Activated gamma-delta T cell (primary cell): ENCODE data around the gene FUBP1.
"Not testable (repeated sequence)": the region's sequence is repeated elsewhere in the genome, so short reads cannot be mapped to it uniquely, and the experiment has no call there.

Experiments used
- DNase-seq: peaks from one replicate; lab custom pipeline; 2025; lab: John Stamatoyannopoulos, UW
- total RNA-seq, 2 donors: gene quantifications; one replicate each; lab custom pipeline; 2026; lab: John Stamatoyannopoulos, UW

FUBP1 gene, protein sequence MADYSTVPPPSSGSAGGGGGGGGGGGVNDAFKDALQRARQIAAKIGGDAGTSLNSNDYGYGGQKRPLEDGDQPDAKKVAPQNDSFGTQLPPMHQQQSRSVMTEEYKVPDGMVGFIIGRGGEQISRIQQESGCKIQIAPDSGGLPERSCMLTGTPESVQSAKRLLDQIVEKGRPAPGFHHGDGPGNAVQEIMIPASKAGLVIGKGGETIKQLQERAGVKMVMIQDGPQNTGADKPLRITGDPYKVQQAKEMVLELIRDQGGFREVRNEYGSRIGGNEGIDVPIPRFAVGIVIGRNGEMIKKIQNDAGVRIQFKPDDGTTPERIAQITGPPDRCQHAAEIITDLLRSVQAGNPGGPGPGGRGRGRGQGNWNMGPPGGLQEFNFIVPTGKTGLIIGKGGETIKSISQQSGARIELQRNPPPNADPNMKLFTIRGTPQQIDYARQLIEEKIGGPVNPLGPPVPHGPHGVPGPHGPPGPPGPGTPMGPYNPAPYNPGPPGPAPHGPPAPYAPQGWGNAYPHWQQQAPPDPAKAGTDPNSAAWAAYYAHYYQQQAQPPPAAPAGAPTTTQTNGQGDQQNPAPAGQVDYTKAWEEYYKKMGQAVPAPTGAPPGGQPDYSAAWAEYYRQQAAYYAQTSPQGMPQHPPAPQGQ
- 258 to 271 reads per million in 2 donors for total RNA-seq

DNA sequence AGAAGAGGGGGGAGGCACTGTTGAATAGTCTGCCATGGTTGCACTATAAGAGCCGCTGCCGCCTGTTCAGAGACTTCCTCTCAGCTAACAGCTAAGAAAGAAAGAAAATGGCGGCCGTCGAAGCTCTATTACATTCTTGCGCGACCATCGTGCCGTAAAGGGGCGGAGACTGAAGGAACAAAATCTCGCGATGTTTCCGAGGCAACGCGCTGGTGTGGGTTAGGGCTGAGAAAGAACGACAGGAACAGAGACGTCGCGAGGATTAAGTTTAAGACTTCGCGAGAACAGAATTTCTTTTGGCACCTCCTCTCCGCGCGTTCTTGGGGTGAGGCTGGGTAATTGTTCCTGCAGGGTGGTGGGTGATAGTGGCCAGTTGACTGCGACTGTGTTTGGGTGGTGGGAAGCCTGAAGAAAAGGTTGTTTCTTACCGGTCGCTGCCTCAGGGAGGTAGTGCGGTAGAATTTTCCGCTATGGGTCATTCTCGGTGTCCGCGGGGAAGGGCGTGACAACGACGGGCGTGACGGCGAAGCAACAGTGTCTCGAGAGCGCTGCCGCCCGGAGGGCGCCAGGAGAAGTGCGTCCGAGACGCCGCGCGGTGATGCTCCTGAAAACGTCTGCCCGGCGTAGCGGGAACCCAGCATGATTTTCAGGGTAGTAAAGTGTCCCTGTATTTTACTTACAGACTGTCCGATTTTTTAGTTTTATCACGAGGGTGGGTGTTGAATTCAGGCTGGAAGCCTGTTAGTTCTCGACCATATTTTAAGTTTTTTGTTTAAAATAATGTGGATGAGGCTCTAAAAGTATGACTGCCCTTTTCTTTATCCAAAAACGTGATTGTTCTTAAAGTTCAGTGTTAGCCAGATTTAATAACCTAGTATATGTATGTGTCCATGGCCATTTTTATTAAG is at the start of gene FUBP1:
Gene FUBP1 (minus strand): TSS at position 104 of the 908 bp plus-strand sequence. CDS start 68 bp downstream, at position 36.
- DNase-seq: peak; percentile 64

DNA sequence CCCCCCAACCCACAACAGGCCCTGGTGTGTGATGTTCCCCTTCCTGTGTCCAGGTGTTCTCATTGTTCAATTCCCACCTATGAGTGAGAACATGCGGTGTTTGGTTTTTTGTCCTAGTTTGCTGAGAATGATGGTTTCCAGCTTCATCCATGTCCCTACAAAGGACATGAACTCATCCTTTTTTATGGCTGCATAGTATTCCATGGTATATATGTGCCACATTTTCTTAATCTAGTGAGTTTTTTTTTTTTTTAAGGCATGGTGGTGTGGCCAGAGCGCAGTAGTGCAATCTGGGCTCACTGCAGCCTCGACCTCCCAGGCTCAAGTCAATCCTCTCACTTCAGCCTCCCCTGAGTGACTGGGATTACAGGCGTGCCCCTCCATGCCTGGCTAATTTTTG is 42.3 kb upstream of the FUBP1 start:
- not testable (repeated sequence) for DNase-seq

GRCh38 chr1:78019024-78019423 is 40.2 kb upstream of the FUBP1 start:
- DNase-seq: no peak

GRCh38 chr1:78015148-78015547 is 36.3 kb upstream of the FUBP1 start:
- no peak for DNase-seq

- no peak for DNase-seq
Measured at GRCh38 chr1:78011050-78011449, 32.2 kb upstream of the FUBP1 start.

DNA sequence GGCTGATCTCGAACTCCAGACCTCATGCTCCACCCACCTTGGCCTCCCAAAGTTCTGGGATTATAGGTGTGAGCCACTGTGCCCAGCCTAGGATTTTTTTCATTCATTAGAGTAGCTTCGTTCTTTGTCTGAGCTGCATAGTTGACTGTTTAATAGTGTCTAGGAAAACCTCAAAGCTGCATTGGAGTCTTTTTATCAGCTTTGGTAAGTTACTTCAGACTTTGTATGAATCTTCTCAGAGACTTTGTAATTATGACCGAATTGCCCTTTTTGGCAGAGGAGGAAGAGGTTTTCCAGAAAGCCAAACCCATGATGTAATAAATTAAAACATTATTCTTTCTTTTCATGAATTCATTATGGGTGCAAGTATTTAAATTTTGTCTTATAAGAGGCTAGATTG is 31.0 kb upstream of the FUBP1 start:
- DNase-seq: no peak

- no peak for DNase-seq
Measured at GRCh38 chr1:78009276-78009675, 30.4 kb upstream of the FUBP1 start.

DNA sequence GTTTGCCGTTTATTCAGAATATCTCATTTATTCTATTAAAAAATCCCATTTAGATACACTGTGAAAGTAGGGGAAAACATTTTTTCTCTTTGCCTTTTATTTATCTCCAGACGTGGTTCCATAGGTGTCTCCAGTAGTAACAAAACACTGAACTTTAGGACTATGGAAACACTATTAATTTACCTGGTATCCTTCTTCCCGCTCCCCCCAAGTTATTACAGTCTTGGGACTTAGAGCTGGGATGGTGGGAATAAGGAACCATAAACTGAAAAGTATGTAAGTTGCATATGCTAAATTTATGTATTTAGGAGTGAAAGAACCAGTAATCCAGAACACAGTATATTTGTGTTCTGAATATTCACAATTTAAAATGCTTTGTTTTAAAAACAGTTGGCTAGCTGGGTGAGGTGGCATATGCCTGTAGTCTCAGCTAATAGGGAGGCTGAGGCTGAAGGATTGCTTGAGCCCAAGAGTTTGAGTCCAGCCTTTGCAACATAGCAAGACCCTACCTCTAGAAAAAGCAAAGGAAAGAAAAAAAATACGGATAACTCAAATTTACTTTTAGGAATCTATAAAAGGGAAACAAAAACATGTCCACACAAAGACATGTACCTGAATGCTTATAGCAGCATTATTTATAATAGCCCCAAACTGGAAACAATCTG is 28.9 kb upstream of the FUBP1 start:
- no peak for DNase-seq

- no peak for DNase-seq
Measured at GRCh38 chr1:78006521-78006920, 27.6 kb upstream of the FUBP1 start.

DNA sequence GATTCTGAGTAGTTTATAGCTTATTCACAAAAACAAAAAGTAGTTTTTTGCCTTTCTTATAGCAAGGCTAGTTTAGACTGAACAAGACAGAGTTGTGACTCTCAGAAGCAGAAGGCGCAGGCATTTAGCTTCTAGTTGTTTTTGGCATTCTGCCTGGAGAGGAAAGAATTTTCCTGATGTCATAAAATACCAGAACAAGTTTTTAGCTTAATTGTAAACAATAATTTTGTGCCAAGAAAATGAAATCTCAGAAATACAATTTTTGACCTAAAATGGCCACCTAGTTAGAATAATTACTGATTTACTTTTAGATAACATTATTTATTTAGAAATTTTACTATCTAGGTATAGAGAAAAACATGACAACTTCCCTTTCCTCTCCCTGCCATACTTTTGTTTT is 26.9 kb upstream of the FUBP1 start:
- DNase-seq: no peak

- DNase-seq: no peak
Measured at GRCh38 chr1:78005448-78005722, 26.5 kb upstream of the FUBP1 start.

GRCh38 chr1:78004719-78005447 is 26.0 kb upstream of the FUBP1 start, which contains the start of gene DNAJB4:
Gene DNAJB4 (plus strand): TSS chr1:78004939. CDS start chr1:78005111, 172 bp downstream.
- no peak for DNase-seq

DNA sequence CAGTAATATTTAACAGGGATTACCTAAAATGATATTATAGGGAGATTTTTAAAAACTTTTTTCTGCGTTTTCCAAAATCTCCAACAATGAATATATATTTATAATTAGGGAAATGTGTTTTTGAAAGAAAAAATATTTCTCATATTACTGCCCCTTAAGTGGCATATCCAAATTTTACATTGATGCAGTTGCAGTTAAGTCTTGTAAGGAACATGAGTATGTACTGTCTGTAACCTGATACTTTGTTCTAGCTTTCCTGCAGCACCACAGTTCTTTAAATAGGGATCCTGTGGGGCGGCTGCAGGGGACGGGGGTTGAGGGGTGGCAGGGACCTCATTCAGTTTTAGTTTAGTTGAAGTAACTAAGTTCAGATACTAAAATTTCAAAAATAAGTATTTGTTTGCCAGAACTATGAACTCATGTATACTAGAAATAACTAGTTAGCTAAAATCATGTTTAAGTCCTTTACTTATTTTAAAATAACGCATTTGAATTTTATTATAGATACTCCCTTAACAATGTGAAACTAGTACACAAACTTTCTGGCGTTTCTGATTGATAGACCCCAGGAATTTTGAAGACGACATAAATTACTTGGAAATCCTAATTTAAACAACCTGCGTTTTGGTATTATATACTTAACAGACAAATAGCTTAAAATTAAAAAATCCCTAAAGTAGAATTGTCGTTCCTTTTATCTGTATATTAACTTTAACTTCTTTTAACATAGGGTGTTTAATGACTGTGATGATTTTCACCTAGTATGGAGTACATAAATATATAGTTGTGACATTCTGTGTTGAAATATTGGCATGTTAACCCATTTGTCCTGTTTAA is 25.2 kb upstream of the FUBP1 start:
- no peak for DNase-seq

DNA sequence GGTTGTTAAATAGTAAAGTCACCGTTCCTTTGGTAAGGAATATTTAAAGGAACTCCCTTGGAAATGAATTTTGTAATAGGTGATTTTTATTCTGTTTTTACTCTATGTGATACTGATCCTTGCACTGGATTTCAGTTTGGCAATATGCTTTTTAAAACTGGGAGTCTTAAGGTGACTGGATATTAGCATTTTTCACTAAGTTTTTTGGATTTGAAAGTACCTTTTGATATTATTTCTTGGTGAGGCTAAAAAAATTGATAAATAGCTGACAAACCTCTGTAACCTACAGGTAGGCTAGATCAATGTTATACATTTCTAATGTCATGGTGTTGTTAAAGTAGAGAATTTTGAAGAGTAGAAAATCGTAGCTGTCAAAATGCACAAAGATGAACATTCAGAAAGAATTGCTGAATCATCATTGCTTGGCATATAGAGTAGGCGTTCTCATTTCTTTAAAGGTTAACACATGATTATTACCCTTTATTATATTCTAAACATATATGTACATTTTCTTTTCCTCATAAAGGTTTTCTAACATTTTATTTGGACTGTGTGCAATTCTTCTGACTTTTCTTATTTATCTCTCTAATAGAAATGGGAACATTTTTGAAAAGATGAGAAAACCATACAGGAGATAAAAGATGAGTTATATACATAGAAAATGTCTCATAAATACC is 24.3 kb upstream of the FUBP1 start:
- DNase-seq: no peak

DNA sequence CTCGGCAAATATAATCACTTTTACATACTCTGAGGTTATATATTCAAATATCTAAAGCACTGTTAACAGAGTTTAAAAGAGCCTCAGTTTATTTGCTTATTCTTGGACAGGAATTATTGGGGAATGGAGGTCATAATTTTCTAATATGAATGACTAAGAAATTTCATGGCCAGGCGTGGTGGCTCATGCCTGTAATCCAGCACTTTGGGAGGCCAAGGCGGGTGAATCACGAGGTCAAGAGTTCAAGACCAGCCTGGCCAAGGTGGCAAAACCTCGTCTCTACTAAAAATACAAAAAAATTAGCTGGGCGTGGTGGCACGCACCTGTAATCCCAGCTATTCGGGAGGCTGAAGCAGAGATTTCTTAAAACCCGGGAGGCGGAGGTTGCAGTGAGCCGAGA is 21.7 kb upstream of the FUBP1 start:
- not testable (repeated sequence) for DNase-seq

GRCh38 chr1:77996734-77997133 is 17.9 kb upstream of the FUBP1 start:
- DNase-seq: no peak

DNA sequence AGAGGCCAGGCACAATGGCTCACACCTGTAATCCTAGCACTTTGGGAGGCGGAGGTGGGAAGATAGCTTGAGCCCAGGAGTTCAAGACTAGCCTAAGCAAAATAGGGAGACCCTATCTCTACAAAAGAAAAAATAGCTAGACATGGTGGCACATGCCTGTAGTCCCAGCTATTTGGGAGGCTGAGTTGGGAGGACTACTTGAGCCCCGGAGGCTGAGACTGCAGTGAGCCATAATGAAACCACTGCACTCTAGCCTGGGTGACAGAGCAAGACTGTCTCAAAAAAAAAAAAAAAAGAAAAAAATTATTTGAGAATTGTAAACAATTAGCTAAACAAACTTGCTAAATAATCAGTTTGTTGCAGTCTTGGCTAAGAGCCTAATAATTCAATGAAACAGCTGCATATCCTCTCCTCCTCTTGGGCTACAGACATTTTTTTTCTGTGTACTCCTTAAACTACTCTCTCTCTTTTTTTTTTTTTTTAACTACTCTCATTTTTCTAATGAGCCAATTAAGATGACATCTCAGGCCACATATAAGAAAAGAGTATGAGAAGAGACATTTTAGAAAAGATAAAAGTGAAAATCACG is 15.3 kb upstream of the FUBP1 start:
- no peak for DNase-seq

GRCh38 chr1:77991638-77992037 is 12.8 kb upstream of the FUBP1 start:
- DNase-seq: no peak

DNA sequence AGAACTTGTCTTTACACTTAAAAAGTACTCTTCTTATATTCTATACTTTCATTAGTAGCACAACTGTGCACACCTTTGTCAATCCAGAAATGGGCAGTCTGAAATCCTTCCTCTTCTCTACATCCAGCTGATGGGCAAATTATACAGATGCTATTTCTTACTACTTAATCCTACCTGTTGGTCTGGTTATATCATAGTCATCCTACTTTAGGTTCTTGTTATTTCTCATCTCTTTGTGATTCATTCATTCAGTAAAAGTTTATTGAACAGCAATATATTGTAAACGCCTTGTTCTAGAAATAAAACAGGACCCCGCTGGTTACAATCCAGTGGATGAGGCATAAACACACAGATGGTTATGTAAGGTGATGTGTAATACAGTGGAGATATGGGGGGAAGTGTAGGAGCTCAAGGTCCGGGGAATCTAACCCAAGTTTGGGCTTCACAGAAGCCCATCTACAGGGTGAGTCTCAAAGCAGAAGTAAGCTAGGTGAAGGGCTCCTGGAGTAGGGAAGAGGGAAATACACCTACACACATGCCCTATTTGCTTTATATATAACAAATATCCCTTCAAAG is 11.8 kb upstream of the FUBP1 start:
- no peak for DNase-seq
